ENCODE results near the gene SUSD2.

SUSD2 gene

GRCh38 chr22:24153353-24153752, 27.9 kb upstream of the SUSD2 start:
- no peak for DNase-seq

GRCh38 chr22:24153959-24154358, 27.3 kb upstream of the SUSD2 start:
- DNase-seq, result no peak

- DNase-seq, result no peak
Measured at GRCh38 chr22:24154826-24155225, 26.5 kb upstream of the SUSD2 start.

GRCh38 chr22:24155627-24156140, 25.6 kb upstream of the SUSD2 start:
- DNase-seq, result no peak

GRCh38 chr22:24156141-24156912, 25.0 kb upstream of the SUSD2 start:
- no peak for DNase-seq

GRCh38 chr22:24156913-24157821, 24.1 kb upstream of the SUSD2 start:
- DNase-seq, result peak; percentile 47

- no peak for DNase-seq
Measured at GRCh38 chr22:24157822-24158135, 23.5 kb upstream of the SUSD2 start.

- no peak for DNase-seq
Measured at GRCh38 chr22:24159650-24160049, 21.6 kb upstream of the SUSD2 start.

- no peak for DNase-seq
Measured at GRCh38 chr22:24160546-24160945, 20.7 kb upstream of the SUSD2 start.

GRCh38 chr22:24161485-24161884, 19.8 kb upstream of the SUSD2 start:
- no peak for DNase-seq

- no peak for DNase-seq
Measured at GRCh38 chr22:24161909-24162308, 19.4 kb upstream of the SUSD2 start.

GRCh38 chr22:24162436-24162835, 18.9 kb upstream of the SUSD2 start:
- DNase-seq, result no peak

GRCh38 chr22:24164243-24164642, 17.0 kb upstream of the SUSD2 start:
- no peak for DNase-seq

- DNase-seq, result no peak
Measured at GRCh38 chr22:24164940-24165339, 16.3 kb upstream of the SUSD2 start.

- no peak for DNase-seq
Measured at GRCh38 chr22:24165673-24166072, 15.6 kb upstream of the SUSD2 start.

- DNase-seq, result no peak
Measured at GRCh38 chr22:24166811-24167210, 14.5 kb upstream of the SUSD2 start.

GRCh38 chr22:24169439-24170058, 11.7 kb upstream of the SUSD2 start:
- DNase-seq, result no peak

- DNase-seq, result no peak
Measured at GRCh38 chr22:24170188-24170587, 11.1 kb upstream of the SUSD2 start.

GRCh38 chr22:24170632-24171031, 10.7 kb upstream of the SUSD2 start:
- DNase-seq, result no peak

- no peak for DNase-seq
Measured at GRCh38 chr22:24171822-24172221, 9.5 kb upstream of the SUSD2 start.

GRCh38 chr22:24175160-24175808, 6.0 kb upstream of the SUSD2 start:
- no peak for DNase-seq

GRCh38 chr22:24176040-24176439, 5.2 kb upstream of the SUSD2 start:
- no peak for DNase-seq

- no peak for DNase-seq
Measured at GRCh38 chr22:24176630-24177029, 4.7 kb upstream of the SUSD2 start.

Data from DMS 273 treated with DMSO at 0.1 percent for 48 hours (cell line).